Measurements from ENCODE around the gene GMFB.

The GMFB gene

DNA sequence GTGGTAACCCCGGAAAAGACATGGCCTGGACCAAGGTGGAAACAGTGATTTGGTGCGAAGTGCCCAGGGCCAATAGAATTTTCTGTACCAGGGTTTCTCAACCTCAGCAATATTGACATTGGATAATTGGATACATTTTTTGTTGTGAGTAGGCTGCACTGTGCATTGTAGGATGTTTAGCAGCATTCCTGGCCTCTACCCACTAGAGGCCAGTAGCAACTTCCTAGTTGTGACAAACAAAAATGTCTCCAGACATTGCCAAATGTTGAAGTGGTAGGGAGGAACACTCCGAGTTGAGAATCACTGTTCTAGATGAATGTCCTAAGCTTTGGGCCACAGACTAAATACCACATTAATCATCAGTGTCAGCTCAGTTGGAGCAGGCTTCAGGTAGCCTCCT, 14.7 kb upstream of the GMFB start:
- no peaks in the 10 kb centered on the region for H3K4me1 ChIP-seq (ENCODE audit: insufficient read depth, insufficient read length)
- TF ChIP-seq SUZ12 (IDR thresholded peaks at IDR 0.05; ENCODE audit: extremely low read depth, insufficient read depth, insufficient read length) (no peak), YY1 (IDR thresholded peaks at IDR 0.05; ENCODE audit: insufficient read depth, insufficient read length) (no peak), ZNF274 (IDR thresholded peaks at IDR 0.05; ENCODE audit: low read depth, low read length) (no peak)
- H3K9me3 ChIP-seq (ENCODE audit: insufficient read depth, low read length) = no peaks in the 10 kb centered on the region
- no peak overlapping the region for H3K9ac ChIP-seq (ENCODE audit: insufficient read length, low read depth)
- no peak for DNase-seq (ENCODE audit: low read depth, low spot score)
- H3K27me3 ChIP-seq (ENCODE audit: insufficient read depth, insufficient read length) = peaks cover 5% of the 10 kb centered on the region
- H3K36me3 ChIP-seq (ENCODE audit: insufficient read depth, insufficient read length, low read length) = no peaks in the 10 kb centered on the region
- H3K4me3 ChIP-seq (ENCODE audit: insufficient read length, low read depth) = no peak overlapping the region

DNA sequence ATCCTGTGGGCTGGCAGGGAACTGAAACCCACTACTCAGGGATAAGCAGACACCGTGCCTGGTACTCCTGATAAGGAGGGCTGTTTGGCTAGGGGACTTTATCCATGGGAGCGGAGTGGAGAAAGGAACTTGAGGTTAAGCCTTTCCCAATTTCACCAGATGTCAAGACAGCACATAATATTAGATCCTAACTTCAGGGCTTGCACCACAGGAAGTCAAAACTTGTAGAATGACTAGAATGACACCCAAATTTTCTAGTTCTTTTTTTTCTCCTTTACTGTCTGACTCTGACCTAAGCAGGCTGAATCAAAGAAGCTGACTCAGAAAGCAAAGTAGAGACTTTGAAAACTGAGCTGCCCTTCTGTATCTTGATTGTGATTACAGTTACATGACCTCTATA, 13.8 kb upstream of the GMFB start:
- Histone ChIP-seq H3K9ac (ENCODE audit: insufficient read length, low read depth) (no peak overlapping the region), H3K4me3 (ENCODE audit: insufficient read length, low read depth) (no peak overlapping the region), H3K36me3 (ENCODE audit: insufficient read depth, insufficient read length, low read length) (no peaks in the 10 kb centered on the region), H3K27me3 (ENCODE audit: insufficient read depth, insufficient read length) (no peaks in the 10 kb centered on the region), H3K4me1 (ENCODE audit: insufficient read depth, insufficient read length) (no peaks in the 10 kb centered on the region), H3K9me3 (ENCODE audit: insufficient read depth, low read length) (no peaks in the 10 kb centered on the region)
- no peak for TF ChIP-seq YY1 (IDR thresholded peaks at IDR 0.05; ENCODE audit: insufficient read depth, insufficient read length)
- TF ChIP-seq ZNF274 (IDR thresholded peaks at IDR 0.05; ENCODE audit: low read depth, low read length) = no peak
- TF ChIP-seq SUZ12 (IDR thresholded peaks at IDR 0.05; ENCODE audit: extremely low read depth, insufficient read depth, insufficient read length) = no peak
- DNase-seq (ENCODE audit: low read depth, low spot score) = no peak

GRCh38 chr14:54501480-54501879, 12.7 kb upstream of the GMFB start:
- H3K4me1 ChIP-seq (ENCODE audit: insufficient read depth, insufficient read length) = no peaks in the 10 kb centered on the region
- DNase-seq (ENCODE audit: low read depth, low spot score) = no peak
- no peak for TF ChIP-seq ZNF274 (IDR thresholded peaks at IDR 0.05; ENCODE audit: low read depth, low read length)
- no peak for TF ChIP-seq SUZ12 (IDR thresholded peaks at IDR 0.05; ENCODE audit: extremely low read depth, insufficient read depth, insufficient read length)
- TF ChIP-seq YY1 (IDR thresholded peaks at IDR 0.05; ENCODE audit: insufficient read depth, insufficient read length) = no peak
- no peaks in the 10 kb centered on the region for H3K27me3 ChIP-seq (ENCODE audit: insufficient read depth, insufficient read length)
- no peak overlapping the region for H3K4me3 ChIP-seq (ENCODE audit: insufficient read length, low read depth)
- no peaks in the 10 kb centered on the region for H3K9me3 ChIP-seq (ENCODE audit: insufficient read depth, low read length)
- H3K36me3 ChIP-seq (ENCODE audit: insufficient read depth, insufficient read length, low read length) = no peaks in the 10 kb centered on the region
- H3K9ac ChIP-seq (ENCODE audit: insufficient read length, low read depth) = no peak overlapping the region

GRCh38 chr14:54500744-54501143, 12.0 kb upstream of the GMFB start:
- H3K9ac ChIP-seq (ENCODE audit: insufficient read length, low read depth) = no peak overlapping the region
- H3K9me3 ChIP-seq (ENCODE audit: insufficient read depth, low read length) = no peaks in the 10 kb centered on the region
- no peaks in the 10 kb centered on the region for H3K36me3 ChIP-seq (ENCODE audit: insufficient read depth, insufficient read length, low read length)
- no peaks in the 10 kb centered on the region for H3K4me1 ChIP-seq (ENCODE audit: insufficient read depth, insufficient read length)
- no peak overlapping the region for H3K4me3 ChIP-seq (ENCODE audit: insufficient read length, low read depth)
- TF ChIP-seq YY1 (IDR thresholded peaks at IDR 0.05; ENCODE audit: insufficient read depth, insufficient read length) = no peak
- TF ChIP-seq ZNF274 (IDR thresholded peaks at IDR 0.05; ENCODE audit: low read depth, low read length) = no peak
- TF ChIP-seq SUZ12 (IDR thresholded peaks at IDR 0.05; ENCODE audit: extremely low read depth, insufficient read depth, insufficient read length) = no peak
- H3K27me3 ChIP-seq (ENCODE audit: insufficient read depth, insufficient read length) = no peaks in the 10 kb centered on the region
- DNase-seq (ENCODE audit: low read depth, low spot score) = no peak

DNA sequence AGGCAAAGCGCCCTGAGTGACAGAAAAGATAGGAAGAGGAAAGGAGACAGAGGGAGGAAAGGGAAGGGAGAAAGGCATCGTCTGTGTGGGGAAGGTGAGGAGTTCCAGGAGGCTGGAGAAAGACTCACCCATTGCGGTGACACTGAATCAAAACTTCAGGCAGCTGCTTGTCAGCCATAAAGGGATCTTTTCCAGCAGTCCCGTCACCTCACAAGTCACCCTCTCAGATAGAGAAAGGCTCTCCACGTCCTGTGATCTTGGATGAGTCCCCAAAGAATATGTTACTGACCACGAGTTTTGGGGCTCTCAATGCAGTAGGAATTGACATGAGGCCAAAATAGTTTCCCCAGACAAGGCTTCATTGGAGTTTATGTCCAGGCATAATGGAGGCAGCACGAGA, 9.8 kb upstream of the GMFB start:
- H3K9ac ChIP-seq (ENCODE audit: insufficient read length, low read depth) = no peak overlapping the region
- no peak for DNase-seq (ENCODE audit: low read depth, low spot score)
- H3K36me3 ChIP-seq (ENCODE audit: insufficient read depth, insufficient read length, low read length) = no peaks in the 10 kb centered on the region
- no peaks in the 10 kb centered on the region for H3K9me3 ChIP-seq (ENCODE audit: insufficient read depth, low read length)
- peaks cover under 1% of the 10 kb centered on the region for H3K4me1 ChIP-seq (ENCODE audit: insufficient read depth, insufficient read length)
- H3K27me3 ChIP-seq (ENCODE audit: insufficient read depth, insufficient read length) = no peaks in the 10 kb centered on the region
- no peak overlapping the region for H3K4me3 ChIP-seq (ENCODE audit: insufficient read length, low read depth)
- TF ChIP-seq YY1 (IDR thresholded peaks at IDR 0.05; ENCODE audit: insufficient read depth, insufficient read length) = no peak
- no peak for TF ChIP-seq ZNF274 (IDR thresholded peaks at IDR 0.05; ENCODE audit: low read depth, low read length)
- no peak for TF ChIP-seq SUZ12 (IDR thresholded peaks at IDR 0.05; ENCODE audit: extremely low read depth, insufficient read depth, insufficient read length)

GRCh38 chr14:54498095-54498531, 9.3 kb upstream of the GMFB start:
- no peak for DNase-seq (ENCODE audit: low read depth, low spot score)
- Histone ChIP-seq H3K27me3 (ENCODE audit: insufficient read depth, insufficient read length) (no peaks in the 10 kb centered on the region), H3K4me3 (ENCODE audit: insufficient read length, low read depth) (no peak overlapping the region), H3K4me1 (ENCODE audit: insufficient read depth, insufficient read length) (peaks cover 2% of the 10 kb centered on the region), H3K9me3 (ENCODE audit: insufficient read depth, low read length) (no peaks in the 10 kb centered on the region), H3K9ac (ENCODE audit: insufficient read length, low read depth) (no peak overlapping the region), H3K36me3 (ENCODE audit: insufficient read depth, insufficient read length, low read length) (no peaks in the 10 kb centered on the region)
- no peak for TF ChIP-seq SUZ12 (IDR thresholded peaks at IDR 0.05; ENCODE audit: extremely low read depth, insufficient read depth, insufficient read length)
- TF ChIP-seq YY1 (IDR thresholded peaks at IDR 0.05; ENCODE audit: insufficient read depth, insufficient read length) = no peak

- no peak for DNase-seq (ENCODE audit: low read depth, low spot score)
- peaks cover 2% of the 10 kb centered on the region for H3K4me1 ChIP-seq (ENCODE audit: insufficient read depth, insufficient read length)
- no peak overlapping the region for H3K9ac ChIP-seq (ENCODE audit: insufficient read length, low read depth)
- TF ChIP-seq YY1 (IDR thresholded peaks at IDR 0.05; ENCODE audit: insufficient read depth, insufficient read length) (no peak), SUZ12 (IDR thresholded peaks at IDR 0.05; ENCODE audit: extremely low read depth, insufficient read depth, insufficient read length) (no peak), ZNF274 (IDR thresholded peaks at IDR 0.05; ENCODE audit: low read depth, low read length) (no peak)
- no peak overlapping the region for H3K4me3 ChIP-seq (ENCODE audit: insufficient read length, low read depth)
- no peaks in the 10 kb centered on the region for H3K27me3 ChIP-seq (ENCODE audit: insufficient read depth, insufficient read length)
- no peaks in the 10 kb centered on the region for H3K36me3 ChIP-seq (ENCODE audit: insufficient read depth, insufficient read length, low read length)
- no peaks in the 10 kb centered on the region for H3K9me3 ChIP-seq (ENCODE audit: insufficient read depth, low read length)
Observed at GRCh38 chr14:54497224-54497623, 8.4 kb upstream of the GMFB start.

DNA sequence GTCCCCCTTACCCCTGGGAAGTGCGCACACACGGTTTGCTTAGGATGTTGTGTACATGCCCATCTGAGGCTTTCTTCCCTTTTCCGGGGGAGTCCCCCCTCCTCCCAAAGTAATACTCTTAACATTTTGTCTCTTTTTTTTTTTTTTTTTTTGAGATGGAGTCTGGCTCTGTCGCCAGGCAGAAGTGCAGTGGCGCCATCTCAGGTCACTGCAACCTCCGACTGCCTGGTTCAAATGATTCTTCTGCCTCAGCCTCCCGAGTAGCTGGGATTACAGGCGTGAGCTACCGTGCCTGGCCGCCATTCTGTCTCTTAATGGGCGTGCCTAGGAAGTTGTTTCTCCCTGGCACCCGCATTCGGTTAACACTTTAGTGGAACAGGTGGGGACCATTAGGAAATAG, 4.5 kb upstream of the GMFB start:
- no peak overlapping the region for H3K9ac ChIP-seq (ENCODE audit: insufficient read length, low read depth)
- peaks cover 2% of the 10 kb centered on the region for H3K4me1 ChIP-seq (ENCODE audit: insufficient read depth, insufficient read length)
- H3K4me3 ChIP-seq (ENCODE audit: insufficient read length, low read depth) = no peak overlapping the region
- H3K9me3 ChIP-seq (ENCODE audit: insufficient read depth, low read length) = no peaks in the 10 kb centered on the region
- no peaks in the 10 kb centered on the region for H3K36me3 ChIP-seq (ENCODE audit: insufficient read depth, insufficient read length, low read length)
- no peak for DNase-seq (ENCODE audit: low read depth, low spot score)
- no peaks in the 10 kb centered on the region for H3K27me3 ChIP-seq (ENCODE audit: insufficient read depth, insufficient read length)
- TF ChIP-seq YY1 (IDR thresholded peaks at IDR 0.05; ENCODE audit: insufficient read depth, insufficient read length) (no peak), ZNF274 (IDR thresholded peaks at IDR 0.05; ENCODE audit: low read depth, low read length) (no peak), SUZ12 (IDR thresholded peaks at IDR 0.05; ENCODE audit: extremely low read depth, insufficient read depth, insufficient read length) (no peak)

Measured in NT2/D1 (cell line).